ENCODE data around the gene DIO2.
A peak's percentile ranks its signal among the peaks of the same experiment; 100 is the strongest.

Gene DIO2

DNA sequence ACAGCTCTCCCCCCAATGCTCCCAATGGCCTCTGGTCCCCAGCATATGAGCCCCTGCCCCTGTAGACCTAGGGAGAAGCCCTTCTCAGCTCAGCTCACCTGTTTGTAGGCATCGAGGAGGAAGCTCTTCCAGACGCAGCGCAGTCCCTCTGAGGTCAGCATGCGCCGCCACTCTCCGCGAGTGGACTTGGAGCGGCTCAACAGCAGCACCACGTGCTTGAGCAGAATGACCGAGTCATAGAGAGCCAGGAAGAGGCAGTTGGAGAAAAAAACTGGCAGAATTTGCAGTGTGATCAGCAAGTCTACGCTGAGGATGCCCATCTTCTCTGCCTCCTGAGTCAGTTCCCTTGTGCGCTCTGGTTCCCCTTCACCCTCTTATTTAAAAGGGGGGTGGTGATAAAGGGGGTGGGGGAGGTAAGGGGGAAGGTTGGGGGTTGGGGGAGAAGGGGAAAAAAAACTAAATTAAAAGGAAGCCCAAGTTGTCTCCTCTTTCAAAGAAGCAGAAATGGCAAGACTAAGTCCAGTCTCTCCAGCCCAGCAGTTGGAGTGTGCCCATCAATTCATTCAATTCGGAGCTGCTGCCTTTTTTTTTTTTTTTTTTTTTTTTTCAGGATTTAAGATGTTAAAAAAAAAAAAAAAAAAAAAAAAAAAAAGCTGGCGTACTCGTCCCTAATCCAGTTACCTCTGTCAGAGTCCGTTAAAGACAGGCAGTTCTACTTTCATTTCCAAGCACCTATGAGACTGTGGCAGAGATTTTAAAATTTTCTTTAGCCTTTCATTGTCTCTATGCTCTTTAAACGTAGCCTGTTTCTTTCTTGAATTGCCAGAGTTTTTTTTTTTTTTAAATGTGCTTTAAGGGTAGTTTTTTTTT is at the start of gene DIO2:
DIO2 (minus strand) TSS at position 352 of the 870 bp plus-strand sequence; CDS start at position 320, 32 bp downstream.
- DNase-seq: no peak

DNA sequence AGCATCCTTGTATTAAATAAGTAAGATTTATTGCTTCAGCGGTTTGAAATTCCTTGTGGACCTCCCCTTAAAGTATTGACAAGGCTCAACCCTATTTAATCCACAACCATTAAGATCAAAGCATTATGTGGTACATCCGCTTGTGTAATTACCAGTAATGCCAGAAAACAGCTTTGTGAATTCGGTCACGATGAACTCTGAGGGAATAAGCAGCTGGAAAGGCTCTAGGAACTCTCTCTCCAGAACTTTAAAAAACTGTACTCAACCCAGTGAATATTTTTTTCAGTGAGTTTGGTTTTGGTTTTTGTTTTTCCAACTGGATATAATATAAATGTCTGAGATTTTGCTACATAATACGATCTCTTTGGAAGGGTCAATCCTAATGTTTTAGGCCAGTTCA is 49.3 kb upstream of the DIO2 start:
- DNase-seq: no peak

DNA sequence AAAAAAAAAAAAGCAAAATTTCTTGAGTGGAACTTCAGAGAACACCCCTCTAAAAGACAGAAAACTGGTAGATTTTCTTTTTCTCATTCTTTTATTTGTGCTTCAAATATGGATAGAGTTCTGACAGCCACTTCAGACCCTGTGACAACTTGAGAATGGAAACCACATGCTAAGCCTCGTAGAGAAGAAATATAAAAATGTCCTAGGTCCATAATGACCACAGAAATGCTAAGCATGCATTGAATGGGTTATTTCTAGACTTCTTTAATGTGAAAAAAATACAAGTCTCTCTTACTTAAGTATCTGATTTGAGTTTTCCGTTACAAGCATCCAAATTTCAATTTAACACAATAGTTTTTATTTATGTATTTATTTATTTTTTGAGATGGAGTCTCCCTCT is 28.3 kb upstream of the DIO2 start:
- DNase-seq: no peak

DNA sequence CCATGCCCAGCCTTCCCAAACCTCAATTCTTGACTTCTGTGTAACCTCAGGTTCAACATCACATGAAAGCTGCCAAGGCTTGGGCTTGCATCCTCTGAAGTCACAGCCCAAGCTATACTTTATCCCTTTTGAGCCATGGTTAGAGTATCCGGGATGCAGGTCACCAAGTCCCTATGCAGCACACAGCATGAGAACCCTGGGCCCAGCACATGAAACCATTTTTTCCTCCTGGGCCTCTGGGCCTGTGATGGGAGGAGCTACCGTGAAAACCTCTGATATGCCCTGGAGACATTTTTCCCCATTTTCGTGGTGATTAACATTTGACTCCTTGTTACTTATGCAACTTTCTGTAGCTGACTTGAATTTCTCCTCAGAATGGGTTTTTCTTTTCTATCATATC is 25.8 kb upstream of the DIO2 start:
- no peak for DNase-seq

DNA sequence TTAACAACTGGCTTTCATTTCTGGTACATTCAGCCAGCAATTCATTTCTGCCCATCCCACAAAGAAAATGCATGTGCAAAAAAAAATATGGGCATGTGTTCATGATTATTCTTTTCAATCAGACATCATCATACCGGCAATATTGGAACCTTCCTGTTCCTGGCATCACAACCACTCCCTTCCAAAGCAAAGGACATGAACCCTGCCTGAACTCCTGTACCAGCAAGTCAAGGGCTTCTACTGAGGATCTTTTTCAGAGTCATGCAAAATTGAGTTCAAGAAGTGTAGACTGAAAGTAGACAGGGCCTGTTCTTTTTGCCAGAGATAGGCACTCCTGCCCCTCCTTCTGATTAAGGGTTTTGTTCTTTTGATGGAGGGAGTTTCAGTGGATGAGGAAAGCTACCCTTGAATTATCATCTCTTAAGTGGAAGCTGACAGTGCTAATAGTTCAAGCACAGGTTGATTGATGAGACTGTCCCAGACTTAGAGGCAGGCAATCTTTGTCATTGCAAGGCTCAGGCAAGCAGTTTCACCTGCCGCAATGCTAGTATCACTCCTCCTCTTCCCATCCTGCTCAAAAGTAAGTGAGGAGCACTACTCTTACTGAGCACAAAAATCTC is 22.3 kb upstream of the DIO2 start:
- DNase-seq: no peak

DNA sequence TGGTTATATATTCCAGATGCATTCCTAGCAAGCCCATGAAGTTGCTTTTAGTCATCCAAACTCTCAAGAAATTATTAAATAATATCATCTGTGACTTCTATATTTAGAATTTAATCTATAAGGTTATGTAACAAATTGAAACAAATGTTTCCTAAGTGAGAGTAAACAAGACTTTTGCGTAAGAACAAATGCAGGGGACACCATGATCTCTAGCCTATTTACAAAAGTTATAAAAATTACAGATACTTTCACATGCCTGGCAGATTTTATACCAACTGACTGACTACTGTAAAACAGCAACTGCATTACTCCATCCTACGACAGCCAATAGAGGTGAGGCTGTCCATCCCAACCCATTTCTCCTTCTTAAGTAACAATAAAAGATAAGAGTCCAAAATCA is 20.4 kb upstream of the DIO2 start:
- no peak for DNase-seq

DNA sequence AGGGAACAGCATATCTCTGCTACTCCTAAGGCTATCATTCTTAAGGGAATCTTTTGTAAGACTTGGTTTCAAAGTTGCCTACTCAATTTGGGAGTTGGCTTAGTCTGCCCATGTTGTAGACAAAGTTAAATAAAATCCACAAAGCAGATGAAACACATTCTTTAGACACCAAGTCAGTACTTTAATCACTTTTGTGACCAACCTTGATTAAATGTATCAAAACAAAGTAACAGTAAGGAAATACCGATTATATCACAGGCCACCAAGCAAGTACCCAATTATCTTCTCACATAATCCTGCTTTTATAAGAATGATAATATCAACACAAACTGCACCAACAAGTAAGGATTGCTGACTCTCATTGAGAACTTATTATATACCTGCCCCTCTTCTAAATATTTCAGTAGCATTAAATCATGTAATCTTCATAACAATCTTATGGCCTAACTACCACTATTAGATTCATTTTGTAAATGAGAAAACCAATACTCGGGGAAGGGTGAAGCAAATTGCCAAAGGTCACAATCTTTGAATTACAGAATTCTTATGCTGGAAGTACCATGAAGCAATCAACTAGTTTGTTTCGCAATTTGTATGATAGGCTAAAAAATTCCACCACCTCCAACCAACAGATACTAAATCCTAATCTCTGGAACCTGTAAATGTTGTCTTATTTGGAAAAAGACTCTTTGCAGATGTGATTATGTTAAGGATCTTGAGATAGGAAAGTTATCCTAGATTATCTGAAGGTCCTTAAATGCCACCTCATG is 12.6 kb upstream of the DIO2 start:
- DNase-seq: no peak

DNA sequence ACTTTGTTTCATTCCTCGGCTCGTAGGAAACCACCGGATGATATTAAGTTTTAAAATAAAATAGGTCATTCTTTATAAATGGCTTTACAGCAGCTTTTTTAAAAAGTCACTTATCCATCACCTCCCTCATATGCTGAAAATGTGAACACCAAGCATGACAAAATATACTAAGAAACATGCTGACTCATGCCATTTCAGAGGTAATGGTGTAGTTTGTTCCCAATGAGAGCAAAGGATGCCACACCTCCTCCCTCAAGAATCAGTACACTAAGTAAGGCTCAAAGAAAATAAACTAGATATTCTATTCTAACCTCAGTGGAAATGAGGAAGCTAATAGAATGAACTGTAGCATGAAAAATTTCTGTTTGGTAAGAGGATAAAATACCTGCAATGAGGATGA is 5.5 kb upstream of the DIO2 start:
- DNase-seq: peak; percentile 47

DNA sequence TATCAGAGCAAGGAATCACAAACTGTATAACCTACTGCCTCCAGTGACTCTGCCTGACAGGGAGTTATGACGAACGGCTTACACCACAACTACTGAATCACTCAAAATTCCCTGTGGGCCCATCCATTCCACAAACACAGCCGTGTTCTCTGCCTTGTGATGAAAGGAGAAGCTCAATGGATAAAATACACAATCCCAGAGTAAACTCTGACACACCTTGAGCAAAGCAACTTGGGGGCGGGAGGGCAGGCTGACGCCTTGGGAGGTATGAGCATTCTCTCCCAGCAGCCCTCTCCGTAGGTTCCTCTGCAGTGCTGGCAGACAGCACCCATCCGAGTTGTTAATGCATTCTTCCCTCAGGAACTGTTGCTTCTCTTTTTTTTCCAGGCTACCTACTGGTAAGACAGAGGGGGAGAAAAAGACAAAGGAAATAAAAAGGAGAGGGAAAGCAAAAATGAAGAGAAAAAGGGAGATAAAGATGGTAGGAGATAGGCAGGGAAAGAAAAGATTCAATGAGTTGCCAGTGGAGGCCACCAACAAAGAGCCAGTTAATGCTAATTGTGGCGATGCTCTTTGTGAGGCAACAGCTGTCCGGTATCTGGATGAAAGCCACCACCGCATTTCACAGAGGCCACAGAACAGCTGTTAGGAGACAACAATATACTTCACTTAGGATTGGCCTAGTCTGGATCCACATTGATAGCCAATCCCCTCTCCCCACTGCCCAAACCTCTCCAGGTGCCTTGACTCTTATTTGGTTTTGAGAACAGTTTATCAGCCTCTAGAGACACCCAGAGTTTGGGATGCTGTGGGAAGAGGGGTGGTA is 4.7 kb upstream of the DIO2 start:
- no peak for DNase-seq

DNA sequence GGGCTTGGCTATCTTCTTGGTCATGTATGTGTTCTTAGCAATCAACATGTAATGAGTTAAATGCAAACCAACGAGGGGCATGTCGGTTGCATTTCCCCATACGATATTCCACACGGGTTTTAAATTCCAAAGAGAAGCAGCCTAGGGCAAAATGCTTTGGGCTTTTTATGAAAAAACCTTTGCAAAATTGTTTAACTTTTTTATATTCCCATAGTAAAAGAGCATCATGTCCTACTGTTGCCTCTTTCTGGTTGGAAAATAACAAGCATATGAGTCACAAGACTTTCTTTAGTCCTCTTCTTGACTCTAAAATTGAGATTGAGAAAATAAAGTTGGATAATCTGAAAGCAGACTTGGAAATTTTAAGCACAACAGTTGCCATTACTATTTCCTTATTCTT is 3.8 kb upstream of the DIO2 start:
- no peak for DNase-seq

DNA sequence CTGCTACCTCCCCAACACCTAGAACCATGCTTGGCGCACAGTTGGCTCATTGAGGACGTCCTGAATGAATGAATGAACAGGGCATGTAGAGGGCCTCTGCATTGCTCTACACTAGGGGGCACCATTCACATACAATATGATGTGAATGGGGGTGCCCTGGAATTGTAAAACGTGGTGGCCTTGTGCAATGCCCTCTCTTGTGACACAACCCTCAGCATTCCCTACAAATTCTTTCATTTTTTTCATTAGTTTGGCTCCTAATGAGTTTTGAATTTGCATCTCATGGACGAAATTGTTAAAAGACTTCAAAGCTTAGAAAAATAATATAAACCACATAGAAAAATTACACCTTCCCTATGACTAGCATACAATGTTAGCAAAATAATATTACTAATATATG is 2.3 kb upstream of the DIO2 start:
- peak; percentile 5 for DNase-seq

DNA sequence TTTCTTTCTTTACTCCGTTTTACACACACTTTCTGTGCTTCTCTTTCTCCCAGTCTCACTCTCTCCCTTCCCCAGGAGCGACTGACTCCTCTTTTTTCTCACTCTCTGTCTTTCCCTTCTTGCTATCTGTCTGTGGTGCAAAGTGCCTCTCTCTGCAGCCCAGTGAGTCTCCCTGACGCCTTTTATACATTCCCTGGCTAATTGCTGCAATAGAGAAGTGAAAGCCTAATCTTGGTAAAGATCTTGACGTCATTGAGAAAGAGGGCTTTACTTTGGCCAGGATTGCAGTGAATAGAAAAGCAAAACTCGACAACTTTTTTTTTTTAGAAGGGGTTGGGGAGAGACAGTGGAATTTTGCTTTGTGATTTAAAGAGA is 706 bp upstream of the DIO2 start:
- DNase-seq: no peak

DNA sequence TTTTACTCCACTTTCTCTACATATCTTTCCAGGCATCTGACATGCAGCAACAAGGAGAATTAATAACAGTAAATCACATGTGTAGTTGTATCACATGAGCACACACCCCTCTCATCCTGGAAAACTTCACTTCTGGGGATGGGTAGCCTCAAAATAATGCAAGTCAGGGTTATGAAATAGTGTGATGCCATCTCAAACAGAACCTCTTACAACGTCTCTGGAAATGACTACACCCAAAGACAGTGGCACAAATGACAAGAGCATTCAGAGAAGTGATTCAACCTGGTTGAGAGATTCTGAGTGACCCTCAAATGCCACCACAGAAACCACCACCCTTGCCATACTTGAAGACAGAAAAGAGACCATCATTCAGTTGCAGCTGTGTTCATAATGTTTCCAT is 2.8 kb downstream of the DIO2 start:
- no peak for DNase-seq

DNA sequence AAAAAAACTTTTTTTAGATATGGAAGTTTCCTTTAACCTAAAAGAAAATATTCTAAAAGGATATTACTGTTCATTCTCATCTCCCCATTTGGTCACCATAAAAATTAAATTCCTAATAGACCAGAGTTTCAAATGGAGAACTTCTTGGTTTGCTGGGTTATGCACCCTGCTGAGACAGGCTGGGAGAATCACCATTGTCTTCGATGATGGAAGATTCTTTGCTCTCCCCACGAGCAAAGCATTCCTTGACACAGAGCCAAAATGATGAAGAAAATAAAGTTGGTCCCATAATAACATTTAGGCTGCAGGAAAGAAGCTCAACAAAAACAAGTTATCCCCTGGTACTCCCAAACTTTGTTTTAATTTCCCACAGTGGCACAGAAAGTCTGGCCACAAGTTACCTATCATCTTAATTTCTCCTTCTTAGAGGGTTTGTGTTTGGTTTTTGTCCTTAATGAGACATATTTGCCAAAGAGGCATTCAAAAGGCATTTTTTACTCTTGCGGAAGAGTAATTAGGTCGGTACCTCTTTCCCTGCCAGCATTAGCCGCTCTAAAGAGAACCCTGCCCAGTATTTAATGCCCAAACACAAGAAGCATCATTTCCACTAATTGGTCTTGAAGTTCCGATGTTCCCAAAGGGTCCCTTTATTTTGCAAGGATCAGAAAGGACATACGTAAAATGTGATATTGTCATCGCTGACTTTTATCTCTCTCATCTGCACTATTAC is 4.8 kb downstream of the DIO2 start:
- DNase-seq: no peak

DNA sequence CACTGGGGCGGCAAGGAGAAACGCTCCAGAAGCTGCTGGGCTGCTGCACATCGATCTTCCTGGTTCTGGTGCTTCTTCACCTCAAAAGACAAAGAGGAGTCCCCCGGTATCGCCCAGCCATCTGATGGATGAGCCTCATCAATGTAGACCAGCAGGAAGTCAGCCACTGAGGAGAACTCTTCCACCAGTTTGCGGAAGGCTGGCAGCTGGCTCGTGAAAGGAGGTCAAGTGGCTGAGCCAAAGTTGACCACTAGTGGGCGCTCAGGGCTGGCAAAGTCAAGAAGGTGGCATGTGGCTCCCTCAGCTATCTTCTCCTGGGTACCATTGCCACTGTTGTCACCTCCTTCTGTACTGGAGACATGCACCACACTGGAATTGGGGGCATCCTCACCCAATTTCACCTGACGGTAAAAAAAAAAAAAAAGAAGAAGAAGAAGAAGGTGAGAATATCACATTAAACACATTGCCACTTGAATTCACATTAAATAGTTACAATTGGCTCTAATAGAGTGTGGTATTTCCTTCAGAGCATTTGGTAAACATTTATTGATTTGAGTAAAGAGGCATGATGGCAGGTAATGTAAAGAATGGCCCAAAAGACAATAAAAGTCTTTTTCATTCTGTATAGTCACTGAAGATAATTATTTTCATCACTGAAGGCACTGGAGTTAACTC is 8.3 kb downstream of the DIO2 start:
- DNase-seq: no peak

DNA sequence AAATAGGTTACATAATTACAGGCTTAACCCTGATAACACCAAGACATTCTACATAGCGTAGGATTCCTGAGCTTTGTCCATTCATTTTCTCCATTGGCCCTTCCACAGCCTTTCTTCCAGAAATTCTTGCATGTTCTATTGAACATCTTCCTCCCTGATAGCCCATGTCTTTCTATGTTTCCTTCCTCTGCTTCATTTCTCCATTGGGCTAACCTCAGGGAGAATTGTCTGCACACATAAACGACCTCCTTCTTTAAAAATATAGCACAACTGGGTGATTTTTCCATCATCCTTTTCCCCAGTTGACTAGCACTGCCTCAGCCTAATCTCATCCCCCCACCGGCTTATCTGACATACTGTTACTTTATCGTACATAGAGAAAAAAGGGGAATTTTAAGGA is 11.2 kb downstream of the DIO2 start:
- no peak for DNase-seq

DNA sequence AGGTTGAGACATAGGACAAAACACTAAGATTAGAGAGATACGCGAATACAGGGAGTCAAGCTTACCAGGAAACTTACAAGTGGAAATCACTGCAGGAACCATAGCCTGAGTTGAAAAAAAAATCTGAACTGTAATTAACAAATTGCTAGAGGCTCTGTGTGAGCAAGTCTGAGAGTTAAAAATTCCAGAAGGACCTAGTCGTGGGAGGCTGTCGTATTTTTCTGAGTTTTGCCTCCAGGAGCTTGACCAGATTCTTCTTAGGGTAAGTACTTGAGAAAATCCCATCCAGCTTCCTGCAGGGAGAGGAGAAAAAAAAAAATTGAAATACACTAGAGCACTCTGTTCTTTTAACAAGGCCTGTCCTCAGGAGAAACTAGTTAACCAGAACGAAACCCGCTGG is 22.7 kb downstream of the DIO2 start:
- DNase-seq: no peak

DNA sequence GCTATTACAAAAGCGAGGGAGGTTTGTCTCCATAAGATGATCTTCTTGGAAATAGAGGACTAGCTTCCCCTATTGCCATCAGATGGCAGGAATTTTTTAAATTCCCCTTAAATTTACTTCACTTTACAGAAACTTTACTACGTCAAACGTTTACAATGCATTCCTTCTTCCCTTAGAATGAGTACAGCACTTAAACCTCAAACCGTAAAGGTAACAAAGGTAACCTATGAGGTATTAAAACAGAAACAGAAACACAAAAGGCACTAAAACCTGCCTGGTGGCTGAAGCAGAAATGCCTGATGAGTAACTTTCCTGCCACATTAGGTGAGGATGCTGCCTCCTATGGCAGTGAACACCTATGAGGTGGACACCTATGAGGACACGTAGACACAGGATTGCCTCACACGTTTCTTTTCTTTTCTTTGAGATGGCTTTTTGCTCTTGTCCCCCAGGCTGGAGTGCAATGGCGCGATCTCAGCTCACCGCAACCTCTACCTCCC is 25.0 kb downstream of the DIO2 start:
- DNase-seq: no peak

DNA sequence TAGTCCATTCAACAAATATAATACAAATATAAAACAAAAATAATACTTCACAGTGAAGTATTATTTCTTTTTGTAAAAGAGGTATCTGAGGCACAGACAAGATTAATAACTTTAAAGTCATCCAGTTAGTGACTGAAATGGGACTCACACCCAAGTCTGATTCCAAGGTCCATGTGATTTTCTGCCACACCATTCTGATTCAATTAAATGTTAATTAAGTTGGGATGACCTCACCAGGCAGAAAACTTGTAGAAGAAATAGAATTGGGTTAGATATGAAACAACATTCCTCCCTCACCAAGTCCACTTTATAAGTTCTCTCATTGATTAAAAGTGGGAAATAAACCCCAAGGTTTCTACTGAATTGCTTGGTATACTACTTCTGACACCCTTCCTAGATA is 34.4 kb downstream of the DIO2 start:
- DNase-seq: no peak

DNA sequence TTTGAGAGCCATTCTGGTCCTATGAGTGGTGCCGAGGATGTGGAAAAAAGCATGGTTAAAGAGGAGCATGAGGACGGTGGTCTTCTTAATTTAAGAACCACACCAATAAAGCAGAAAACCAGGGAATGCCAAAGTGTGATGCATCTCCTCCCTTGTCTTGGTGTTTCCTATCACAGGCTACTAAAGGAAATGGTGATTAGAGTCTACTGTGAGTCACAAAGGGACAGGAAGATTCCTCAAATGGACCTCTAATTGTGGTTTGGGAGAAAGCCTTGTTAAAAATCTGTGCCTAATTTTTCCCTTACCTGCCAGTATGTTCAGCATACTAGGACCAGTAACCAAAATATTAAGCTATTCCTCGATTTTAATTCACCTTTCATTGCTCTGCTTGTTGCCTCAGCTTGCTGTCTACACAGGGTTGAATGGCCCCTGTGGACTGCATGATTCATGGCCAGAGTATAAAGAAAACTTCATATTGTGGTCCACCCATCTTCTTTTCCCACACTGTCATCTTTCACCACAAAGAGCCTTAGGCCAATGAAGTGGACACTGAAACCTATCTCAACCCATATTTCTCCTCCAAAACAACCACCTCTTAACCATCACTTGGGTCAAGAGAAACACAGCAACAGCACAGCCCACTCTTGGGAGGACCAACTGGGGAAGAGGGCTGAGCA is 38.8 kb downstream of the DIO2 start:
- DNase-seq: no peak
